ENCODE results near the gene GPC4.

Gene GPC4

DNA sequence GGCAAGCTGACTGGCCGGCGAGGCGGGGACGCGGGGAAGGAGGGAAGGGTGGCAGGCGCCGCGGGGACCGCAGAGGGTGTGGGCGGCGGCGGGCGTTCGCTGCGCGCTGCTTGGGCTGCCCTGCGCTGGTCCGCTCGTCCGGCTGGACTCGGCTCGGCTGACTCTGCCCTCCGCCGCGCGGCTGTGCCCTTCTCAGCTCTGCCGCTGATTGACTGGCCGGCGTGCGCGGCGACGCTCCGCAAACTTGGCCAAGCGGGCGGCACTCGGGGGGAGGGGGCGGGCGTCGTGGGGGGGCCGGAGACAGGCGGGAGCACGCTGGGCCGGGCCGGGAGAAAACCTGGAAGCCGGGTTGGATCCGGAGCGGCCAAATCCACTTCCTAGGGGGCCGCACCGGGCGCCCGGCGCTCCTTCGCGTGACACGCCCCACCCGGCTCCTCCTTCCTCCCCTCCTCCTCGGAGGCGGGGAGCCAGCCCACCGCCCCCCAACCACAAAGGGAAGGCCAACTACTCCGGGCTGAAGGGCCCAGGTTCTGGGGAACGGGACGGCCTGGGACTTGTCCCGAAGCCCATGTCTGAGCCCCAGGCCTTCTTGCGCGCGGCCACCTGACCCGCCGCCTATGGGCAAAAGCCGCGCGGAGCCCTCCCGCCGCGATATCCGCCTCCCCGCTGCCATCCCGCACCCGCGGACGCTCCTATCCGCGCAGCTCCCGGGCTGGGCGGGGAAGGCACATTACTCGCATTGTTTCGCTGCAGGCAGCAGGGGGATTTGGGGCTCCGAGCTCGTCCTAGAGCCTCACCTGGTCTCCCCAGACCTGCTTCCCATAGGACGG, at the start of gene GPC4:
Gene GPC4, minus strand, starts transcription at position 214 of the 830 bp plus-strand sequence. CDS start 524 bp downstream, outside the sequence.
- DNase-seq (ENCODE audit: low spot score): no peak

DNA sequence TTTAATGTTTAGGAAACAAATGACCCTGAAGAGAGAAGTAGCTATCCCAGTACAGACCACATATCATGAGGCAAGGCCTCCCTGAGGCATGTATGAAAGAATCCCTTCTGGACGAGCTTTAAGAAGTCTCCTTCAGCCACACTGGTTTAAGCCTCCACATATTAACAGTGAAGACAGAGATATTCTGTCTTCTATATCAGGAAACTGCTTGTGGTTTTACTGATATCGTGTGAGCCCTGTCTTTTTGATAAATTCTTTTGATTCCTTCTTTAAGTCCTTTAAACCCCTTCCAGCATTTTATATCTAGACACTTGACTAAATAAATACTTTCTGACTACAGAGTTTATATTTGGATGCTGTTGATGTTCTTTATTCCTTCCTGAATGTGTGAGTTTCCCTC, 45.9 kb upstream of the GPC4 start:
- DNase-seq (ENCODE audit: low spot score): no peak

DNA sequence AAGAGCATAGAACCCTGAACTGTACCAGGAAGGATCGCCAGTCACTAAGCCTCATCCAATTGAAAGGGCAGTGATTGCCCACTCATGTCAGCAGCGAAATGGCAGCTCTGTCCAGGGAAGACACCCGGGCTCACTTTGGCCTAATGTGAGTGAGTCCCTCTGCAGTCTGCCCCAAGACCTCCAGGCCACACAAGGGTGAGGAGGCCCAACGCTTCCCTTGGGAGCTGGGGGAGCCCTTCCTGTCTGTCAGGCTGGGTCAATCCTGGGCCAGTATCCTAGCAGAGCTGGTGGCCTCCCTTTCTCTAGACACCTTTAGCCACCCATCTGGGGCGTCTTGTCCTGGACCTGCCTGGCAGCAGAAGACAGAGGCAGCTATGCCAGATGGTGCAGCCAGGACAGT, 39.6 kb upstream of the GPC4 start:
- no peak for DNase-seq (ENCODE audit: low spot score)

DNA sequence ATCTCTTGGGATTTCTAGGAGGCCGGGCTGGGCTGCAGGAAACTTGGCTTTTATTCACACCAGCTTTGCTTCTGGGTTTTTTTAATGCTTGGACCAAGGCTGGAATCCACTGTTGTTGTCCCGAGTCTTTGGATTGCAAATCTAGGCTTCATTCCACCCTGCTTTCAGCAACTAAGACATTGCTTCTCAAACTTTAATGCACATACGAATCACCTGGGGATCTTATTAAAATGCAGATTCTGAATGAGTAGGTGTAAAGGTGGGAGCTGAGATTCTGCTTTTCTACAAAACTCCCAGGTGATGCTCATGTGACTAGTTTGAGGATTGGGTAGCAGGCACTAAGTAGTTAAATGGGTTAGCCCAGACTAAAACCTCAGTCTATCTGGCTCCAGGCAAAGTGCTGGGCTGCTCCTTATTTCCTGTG, 39.2 kb upstream of the GPC4 start:
- no peak for DNase-seq (ENCODE audit: low spot score)

DNA sequence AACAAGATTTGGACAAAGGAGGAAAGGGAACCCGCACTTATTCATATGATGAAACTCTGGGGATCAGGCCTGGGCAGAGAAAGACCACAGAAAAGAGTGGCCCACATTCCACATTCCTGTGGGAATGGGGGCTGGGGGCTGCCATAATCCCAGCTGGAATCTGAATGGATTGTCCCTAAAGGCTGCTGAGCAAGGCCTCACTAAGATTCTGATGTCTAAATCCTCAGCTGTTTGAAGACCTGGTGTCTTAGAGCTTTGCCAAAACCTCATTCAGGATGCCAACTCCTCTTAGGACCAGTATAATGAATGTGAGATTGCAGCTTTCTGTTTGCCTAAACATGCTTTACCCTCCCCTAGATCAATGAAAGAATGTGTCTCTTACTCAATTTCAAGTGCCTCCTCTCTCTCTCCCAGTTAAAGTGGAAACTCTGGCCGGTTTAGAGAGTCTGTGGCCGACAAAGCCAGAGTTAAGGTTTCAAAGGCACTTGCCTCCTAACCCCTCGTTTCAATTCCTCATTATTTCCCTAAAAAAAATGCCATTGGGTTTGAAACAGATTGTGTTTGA, 33.3 kb upstream of the GPC4 start:
- no peak for DNase-seq (ENCODE audit: low spot score)

DNA sequence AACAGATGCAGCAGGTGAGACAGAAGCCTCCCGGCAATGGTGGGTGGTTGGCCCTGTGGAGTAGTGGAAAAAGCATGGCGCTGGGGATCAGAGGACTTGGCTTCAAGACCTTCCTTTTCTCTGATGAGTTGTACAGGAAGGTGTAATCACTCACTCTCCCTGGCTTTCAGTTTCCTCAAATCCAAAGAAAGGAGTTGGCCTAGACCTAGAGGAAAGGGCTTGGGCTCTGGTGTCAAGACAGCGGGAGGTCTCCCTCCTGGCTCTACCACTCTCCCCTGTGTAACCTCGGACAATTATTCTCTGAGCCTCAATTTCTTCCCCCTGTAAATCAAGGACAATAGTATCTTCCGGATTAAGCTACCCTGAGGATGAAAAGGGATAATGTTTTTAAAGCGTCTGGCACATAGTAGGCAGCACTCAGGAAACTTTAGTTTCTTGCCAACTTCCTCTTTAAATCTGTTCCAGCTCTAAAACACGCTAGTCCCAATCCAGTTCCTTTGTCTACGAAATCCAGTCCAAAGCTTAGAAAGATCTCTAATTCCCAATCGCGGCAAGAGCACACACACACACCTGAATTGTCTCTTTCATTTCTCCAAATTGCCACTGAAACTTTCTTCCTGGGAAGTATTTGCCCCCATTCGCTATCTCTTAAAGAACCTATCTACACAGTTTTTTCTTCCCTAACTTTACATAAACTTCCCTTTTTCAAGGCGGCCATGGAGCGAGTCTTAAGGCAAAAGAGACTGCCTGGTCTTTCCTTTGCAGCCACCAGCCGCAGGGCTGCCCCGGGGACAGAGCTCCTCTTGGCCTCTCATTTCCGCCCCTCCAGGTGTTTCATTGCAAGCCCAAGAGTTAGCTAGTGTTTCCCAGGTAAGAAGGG, 29.9 kb upstream of the GPC4 start:
- DNase-seq (ENCODE audit: low spot score): no peak

DNA sequence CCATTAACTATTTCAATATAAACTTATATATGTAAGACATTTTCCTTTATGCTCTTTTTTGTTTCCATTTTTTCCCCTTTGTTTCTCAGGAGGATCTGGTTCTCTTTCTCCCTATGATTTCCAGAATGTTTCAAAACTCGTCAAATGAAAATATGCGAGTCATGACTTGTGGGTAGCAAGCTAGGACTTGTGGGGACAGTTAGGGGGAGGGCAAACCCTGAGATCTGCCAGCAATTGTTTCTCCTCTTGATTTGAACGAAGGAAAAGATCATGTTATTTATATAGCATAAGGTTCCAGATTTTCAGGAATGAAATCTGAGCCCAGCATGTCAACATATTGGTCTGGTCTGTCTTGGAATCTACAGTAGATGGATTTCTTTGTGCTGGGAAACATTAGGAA, 28.9 kb upstream of the GPC4 start:
- DNase-seq (ENCODE audit: low spot score): no peak

DNA sequence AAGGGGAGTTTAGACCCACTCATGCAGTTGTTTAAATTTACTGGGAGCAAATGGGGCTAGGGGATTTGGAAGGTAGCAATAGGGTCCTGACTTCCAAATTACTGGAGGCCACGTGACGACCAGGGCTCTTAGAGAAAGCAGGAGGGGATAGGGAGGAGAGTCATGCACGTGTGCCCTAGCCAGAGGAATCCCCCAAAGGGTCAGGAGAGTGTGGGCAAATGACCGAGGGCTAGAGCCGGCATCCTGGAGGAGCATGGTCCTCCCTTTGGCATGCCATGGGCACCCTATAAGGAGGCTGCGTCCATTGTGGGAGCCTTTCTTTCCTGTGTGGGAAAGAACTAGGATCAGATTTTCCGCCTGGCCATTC, 25.5 kb upstream of the GPC4 start:
- no peak for DNase-seq (ENCODE audit: low spot score)

DNA sequence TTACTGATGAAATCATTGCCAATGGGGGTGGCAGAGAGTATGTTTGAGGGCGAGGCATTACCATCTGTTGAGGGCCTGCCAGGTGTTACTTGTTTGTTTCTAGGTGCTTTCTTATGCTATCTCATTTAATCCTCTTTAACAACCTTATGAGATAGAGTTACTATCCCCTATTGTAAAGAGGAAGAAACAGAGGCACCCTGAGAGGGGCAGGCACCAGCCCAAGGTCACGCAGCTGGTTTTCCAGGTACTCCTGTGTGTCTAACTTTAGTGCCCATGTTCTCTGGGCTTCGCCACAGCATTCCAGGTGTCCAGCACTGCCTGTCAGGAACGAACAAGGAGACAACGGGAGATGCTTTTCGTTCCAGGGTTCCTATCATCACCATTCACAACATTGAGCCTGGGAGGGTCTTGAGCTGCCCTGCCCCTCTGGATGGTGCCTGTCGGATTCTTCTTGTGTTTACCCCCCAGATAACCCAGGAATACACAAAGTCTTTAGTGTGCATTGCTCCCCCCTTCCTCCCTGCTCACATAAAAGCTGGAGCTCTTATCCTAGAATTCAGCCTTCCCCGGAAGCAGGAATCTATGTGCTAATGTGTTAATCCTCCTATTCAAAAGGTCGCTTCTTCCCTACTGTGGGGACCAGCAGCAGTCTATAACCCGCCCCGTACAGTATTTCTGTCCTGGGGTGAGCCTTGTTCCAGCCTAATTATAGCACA, 24.9 kb upstream of the GPC4 start:
- no peak for DNase-seq (ENCODE audit: low spot score)

DNA sequence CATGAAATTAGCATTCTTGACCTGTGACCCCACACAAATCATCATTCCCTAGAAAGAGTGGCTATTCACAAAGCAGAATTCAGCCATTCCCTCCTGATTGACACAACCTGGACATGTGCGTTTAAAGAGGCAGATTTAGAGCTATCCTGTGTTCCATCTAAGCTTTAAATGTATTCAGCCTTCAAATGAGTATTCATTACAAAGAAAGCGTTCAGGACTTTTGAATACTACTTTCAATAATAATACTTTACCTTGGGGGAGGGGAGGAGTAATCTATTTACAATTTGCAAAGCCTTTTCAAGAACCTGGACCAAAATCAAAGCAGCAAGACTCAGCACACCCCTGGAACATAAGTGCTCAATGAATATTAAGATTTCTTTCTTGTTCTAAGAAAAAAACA, 22.5 kb upstream of the GPC4 start:
- DNase-seq (ENCODE audit: low spot score): no peak

DNA sequence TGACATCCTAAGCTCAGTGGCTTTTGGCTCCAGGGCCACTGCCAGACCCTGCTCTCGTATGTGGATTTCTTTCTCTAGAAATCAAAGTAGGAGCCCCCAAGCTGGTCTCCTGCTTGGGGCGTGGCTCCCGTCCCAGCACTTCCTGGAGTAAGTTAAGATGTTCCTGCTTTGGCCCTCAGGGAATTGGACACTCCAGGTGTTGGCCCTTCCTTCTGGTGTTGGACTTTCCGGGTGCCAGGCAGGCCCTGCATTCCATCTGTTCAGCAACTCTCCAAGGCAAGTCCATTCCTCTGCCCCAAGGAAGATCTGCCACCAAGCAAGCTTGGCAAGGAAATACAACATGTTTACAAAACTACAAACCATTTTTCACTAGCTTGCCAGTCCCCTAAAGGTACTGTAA, 22.1 kb upstream of the GPC4 start:
- no peak for DNase-seq (ENCODE audit: low spot score)

DNA sequence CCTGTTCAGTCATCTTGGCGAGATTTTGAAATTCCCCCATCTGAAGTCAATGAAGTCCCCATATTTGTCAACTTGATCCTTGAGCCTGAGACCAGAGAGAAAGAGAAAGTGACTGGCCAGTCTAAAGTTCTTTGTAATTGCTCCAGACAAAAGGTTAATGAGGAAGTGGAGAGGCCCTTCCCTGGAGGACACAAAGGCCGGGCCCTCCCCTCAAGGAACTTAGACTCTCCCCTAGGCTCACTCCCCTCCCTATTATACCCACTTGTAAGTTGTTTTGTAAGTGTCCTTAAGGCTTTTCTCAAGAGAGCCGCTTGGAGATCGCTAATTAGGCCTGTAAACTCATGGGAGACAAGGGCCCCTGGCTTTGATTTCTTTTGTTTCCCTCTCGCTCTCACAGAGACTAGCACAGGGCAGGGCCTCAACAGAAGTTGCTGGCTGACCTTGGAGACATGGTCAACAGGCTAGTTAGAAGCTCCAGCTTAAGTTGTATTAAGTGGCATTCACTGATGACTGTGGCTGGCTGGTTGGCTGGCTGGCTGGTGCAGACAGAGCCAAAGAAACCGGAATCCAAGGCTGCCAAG, 20.3 kb upstream of the GPC4 start:
- DNase-seq (ENCODE audit: low spot score): no peak

DNA sequence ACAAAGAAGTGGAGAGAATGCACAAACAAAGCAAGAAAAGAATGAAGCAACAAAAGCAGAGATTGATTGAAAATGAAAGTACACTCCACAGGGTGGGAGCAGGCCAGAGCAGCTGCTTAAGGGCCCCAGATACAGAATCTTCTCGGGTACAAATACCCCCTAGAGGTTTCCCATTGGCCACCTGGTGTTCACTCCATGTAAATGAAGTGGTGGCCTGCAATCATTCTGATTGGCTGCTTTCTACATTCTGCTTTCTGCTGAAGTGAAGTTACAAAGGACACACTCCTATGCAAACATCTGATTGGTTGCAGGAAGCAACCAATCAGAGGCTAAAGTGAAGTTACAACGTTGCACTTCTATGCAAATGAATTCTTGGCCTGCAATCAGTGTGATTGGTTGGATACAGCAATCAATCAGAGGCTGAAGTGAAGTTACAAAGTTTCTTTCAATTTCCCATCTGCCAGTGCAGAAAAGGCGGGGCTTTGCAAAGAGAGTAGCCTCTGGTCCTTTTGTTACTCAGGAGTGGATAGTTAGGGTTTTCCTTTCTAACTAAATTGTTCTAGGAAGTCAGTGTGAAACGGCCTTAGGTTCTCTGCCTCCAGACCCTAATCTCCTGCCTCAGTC, 19.0 kb upstream of the GPC4 start:
- DNase-seq (ENCODE audit: low spot score): no peak

DNA sequence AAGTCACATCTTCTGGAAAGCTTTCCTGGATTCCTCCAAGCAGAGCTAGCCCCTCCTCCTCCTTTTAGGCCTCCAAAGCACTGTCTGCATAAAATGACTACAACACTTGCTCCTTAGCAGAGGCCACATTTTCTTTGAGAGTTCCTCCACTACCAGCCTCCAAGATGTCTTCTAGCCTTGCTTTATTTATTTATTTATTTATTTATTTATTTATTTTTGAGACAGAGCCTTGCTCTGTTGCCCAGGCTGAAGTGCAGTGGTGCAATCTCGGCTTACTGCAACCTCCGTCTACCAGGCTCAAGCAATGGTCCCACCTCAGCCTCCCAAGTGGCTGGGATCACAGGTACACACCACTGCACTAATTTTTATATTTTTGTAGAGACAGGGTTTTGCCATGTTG, 4.6 kb upstream of the GPC4 start:
- no peak for DNase-seq (ENCODE audit: low spot score)

DNA sequence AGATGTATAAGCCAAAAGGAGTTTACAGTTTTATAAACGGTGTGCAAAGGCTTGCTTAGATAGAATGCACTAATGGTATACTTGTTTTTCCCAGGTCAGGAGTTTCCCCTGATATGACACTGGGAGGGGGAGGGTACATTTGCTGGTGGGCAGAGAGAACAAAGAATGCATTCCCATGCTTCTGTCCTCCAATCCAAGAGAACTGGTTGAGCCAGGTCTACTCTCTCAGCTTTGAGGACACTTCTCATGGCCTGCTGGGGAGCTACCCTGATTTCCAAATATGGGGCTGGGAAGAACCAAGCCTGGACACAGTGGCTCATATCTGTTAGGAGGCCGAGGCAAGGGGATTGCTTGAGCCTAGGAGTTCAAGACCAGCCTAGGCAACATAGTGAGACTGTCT, 3.3 kb upstream of the GPC4 start:
- no peak for DNase-seq (ENCODE audit: low spot score)

DNA sequence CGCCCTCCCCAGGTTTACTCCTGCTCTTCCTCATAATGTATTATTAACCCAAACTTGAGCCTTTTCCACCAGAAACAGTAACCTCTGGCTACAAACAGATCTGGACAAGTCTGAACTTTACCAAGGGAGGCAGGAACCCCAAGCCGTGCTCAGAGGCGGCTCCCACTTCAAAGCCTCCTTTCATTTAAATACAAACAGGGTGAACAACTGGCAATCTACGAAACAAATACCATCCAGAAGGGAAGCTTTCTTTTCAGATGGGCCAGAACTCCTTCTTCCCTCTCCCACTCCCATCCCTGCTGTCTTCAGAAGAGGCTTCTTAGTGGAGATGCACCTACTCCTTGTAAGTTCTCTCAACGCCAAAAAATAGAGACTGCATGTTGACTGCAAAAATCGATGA, 2.1 kb upstream of the GPC4 start:
- DNase-seq (ENCODE audit: low spot score): no peak

DNA sequence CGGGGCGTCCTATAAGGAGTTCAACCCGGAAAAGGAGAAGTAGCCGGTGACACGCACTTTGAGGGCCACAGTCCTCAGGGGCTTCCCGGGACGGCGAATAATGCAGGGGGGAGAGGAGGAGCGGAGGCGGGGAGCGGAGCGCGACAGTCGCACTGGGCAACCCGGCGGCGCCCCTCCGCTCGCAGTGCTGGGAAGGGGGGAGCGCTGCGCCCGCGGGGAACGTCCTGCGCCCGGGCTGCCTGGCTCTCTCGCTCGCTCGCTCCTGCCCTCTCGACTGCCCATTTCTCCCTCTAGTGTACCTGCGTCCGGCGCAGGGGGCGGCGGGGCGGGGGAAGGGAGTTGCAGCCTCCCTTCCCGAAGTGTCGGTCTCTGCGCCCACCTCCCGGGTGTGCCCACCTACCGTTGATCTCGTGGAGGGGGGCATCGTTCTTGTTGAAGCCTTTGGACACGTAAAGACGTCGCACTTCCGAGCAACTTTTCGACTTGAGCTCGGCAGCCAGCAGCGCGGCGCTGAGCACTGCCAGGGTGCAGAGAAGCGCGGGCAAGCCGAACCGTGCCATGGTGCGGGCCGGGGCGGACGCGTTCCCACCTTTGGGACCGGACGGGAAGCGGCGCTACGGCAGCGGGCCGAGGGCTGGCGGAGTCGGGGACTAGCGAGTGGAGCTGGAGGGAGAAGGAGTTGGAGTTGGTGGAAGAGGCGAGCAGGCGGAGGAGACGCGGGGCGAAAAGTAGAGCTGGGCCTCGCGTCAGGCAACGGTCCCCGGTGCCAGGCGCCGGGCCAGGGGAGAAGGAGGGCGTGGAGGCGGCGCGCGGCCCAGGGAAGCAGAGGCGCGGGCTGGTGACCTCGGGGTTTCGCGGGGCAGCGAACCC, 648 bp downstream of the GPC4 start:
- no peak for DNase-seq (ENCODE audit: low spot score)

DNA sequence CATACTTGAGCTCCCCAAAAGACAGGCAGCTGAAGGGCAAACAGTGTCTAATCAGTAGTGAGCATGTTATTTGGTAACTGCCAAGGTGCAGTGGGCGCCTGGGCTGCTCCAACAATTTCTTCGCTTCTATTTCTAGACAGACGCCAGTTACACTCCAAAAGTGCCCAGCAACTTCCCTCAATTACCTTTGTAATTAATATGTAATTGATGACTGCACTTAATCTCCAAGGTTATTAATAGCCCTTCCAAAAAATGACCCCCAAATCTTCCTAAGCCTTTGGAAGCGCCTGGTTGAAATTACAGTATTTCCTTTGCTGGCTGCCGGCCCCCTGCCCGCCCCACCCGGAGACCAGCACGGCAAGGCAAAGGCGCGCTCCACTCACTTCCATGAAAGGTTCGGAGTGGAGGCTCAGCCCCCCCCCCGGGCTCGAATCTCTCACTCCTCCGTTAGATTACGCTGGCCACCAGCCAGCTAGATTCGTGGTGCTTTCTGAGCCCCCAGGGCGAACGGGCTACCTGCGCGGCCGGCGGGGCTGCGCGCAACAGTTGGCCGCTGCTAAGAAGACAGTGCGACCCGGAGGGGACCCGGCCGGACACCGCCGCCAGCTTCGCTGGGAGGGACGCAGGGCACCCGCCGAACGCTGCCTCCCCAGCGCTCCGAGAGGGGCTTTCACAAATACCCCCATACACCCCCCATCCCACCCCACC, 1.9 kb downstream of the GPC4 start:
- DNase-seq (ENCODE audit: low spot score): no peak

DNA sequence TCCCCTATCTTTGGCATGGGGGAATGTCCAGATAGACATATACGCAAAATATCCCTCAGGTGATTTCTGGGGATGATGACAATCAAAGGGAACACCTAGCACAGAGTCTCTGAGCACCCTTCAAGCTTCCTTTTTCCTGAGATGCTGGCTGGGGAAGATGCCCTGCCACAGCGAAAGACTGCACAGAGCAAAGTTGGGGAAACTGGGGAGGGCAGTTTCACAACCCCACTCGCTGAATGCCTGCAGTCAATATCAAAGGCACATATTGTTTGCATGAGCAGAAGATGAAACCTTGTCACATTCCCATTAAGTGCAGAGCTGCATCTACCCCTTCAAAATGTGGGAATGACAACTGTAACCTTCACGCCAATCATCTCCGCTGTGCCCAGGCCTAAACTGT, 2.6 kb downstream of the GPC4 start:
- no peak for DNase-seq (ENCODE audit: low spot score)

DNA sequence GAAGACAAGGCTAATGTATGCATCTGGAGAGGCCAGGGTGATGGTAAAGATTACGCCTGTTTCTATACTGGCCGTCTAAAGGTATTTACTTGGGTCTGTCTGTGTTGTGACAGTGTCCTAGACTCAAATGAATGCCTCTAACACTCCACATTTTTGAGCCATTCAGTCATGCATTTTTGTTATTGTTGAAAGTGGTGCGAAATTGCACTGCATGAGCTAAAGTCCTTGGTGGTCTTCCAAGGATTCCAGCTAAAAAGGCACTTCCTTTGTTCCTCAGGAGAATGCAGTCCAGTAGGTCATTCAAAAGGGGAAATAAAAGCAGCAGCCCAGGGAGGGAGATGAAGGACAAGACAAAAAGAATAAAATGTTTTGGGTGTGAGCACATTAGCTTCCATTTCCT, 3.0 kb downstream of the GPC4 start:
- no peak for DNase-seq (ENCODE audit: low spot score)

All from hepatic stellate cell (primary cell).